K562 (cell line): Measurements from ENCODE around the gene MCM7. TPM values are rescaled to one million over a fixed set of nuclear protein-coding genes. Genes with fewer than 3 reads are reported as not detected.

Experiments used
- ATAC-seq: fragments of 200-7000 bp; cut with Tn5 transposase; 3 replicates; pipeline ENCODE4 v1.9.1; 2020; ENCODE audit warnings: moderate library complexity
- BruUV-seq: library from RNA; stranded (reverse); fragments of 400-500 nt; replicated peaks from 2 replicates; lab custom pipeline; 2021; lab: Mats Ljungman, UMichigan
- CTCF ChIA-PET: fragments of 300-600 bp; formaldehyde crosslinking; extraction: SDS; loops from one replicate; lab custom pipeline; 2021; ENCODE audit warnings: low intra/inter-chr PET ratio; lab: Yijun Ruan, JAX
- POLR2A ChIA-PET: fragments of 300-600, 350-650 bp; sonication (Branson Sonifier 250); formaldehyde crosslinking; extraction: SDS; loops from one replicate; lab custom pipeline; 2021; ENCODE audit warnings: antibody characterized with exemption, inconsistent platforms; lab: Yijun Ruan, JAX
- DNase-seq, 4 experiments: peaks; one replicate each; pipeline versions ENCODE4 v3.0.0 to v3.0.0-alpha.2; 2011 to 2018; ENCODE audit warnings: low spot score in 3 of 4, mixed read lengths in 3 of 4; ENCODE audit errors: extremely low read depth in 1 of 4
- FAIRE-seq: peaks from 2 replicates; lab custom pipeline; 2011; peaks lifted over from hg19 to GRCh38; lab: Jason Lieb, UNC
- H2AFZ ChIP-seq: 2 replicates; pipeline ENCODE4 v1.6.0; 2011; ENCODE audit warnings: low read depth, low read length, control low read depth, inconsistent platforms
- H3K27ac ChIP-seq: fragments of 200-600 bp; 3 replicates; pipeline ENCODE4 v1.8.0; 2011; ENCODE audit warnings: low read depth, mild to moderate bottlenecking, control low read depth, inconsistent platforms, low read length, moderate library complexity, mixed read lengths; ENCODE audit errors: extremely low read depth
- H3K27me3 ChIP-seq, 2 experiments: fragments of 300-600 bp in 1 of 2; 2 replicates in 1 of 2; 3 replicates in 1 of 2; pipeline versions ENCODE4 v1.6.0 to v1.8.0; 2011; ENCODE audit warnings: inconsistent platforms in 2 of 2, low read length in 2 of 2, mild to moderate bottlenecking in 1 of 2, mixed read lengths in 1 of 2, moderate library complexity in 1 of 2; ENCODE audit not compliant: control insufficient read depth in 2 of 2, insufficient read depth in 2 of 2
- H3K36me3 ChIP-seq: fragments of 300-600 bp; 3 replicates; pipeline ENCODE4 v1.8.0; 2011; ENCODE audit warnings: mild to moderate bottlenecking, low read length, inconsistent platforms; ENCODE audit not compliant: control insufficient read depth, insufficient read depth
- H3K4me1 ChIP-seq, 2 experiments: fragments of 200-600 bp in 1 of 2; replicated peaks in 1 of 2; 2 replicates in 1 of 2; 3 replicates in 1 of 2; pipeline versions ENCODE4 v1.5.1 to v1.8.0; 2011; ENCODE audit warnings: inconsistent platforms in 2 of 2, low read length in 2 of 2, mild to moderate bottlenecking in 1 of 2, mixed read lengths in 1 of 2, moderate library complexity in 1 of 2; ENCODE audit not compliant: control insufficient read depth in 2 of 2, insufficient read depth in 2 of 2
- H3K4me2 ChIP-seq: 2 replicates; pipeline ENCODE4 v1.6.1; 2011; ENCODE audit warnings: low read length, control low read depth, inconsistent platforms, mixed read lengths; ENCODE audit not compliant: insufficient read depth
- H3K4me3 ChIP-seq: fragments of 200-600 bp; sonication (generic), shearing (Covaris generic); 2 replicates; pipeline ENCODE4 v1.5.1; 2016; ENCODE audit warnings: control low read depth, inconsistent platforms
- H3K79me2 ChIP-seq: fragments of 200-600 bp; 3 replicates; pipeline ENCODE4 v1.8.0; 2011; ENCODE audit warnings: low read length, inconsistent platforms; ENCODE audit not compliant: control insufficient read depth, insufficient read depth
- H3K9ac ChIP-seq, 2 experiments: 2 replicates each; pipeline versions ENCODE4 v1.6.0 to v1.6.1; 2011; ENCODE audit warnings: low read depth in 2 of 2, low read length in 2 of 2, control low read depth in 1 of 2, inconsistent platforms in 1 of 2, mild to moderate bottlenecking in 1 of 2, mixed read lengths in 1 of 2; ENCODE audit not compliant: insufficient read depth in 1 of 2
- H3K9me1 ChIP-seq: one replicate; pipeline ENCODE4 v1.6.0; 2011; ENCODE audit warnings: inconsistent platforms, mild to moderate bottlenecking, low read length, moderate library complexity; ENCODE audit not compliant: control insufficient read depth, insufficient read depth
- H3K9me3 ChIP-seq: replicated peaks from 2 replicates; pipeline ENCODE4 v1.5.1; 2011; ENCODE audit warnings: low read depth, low read length, inconsistent platforms; ENCODE audit not compliant: control insufficient read depth, insufficient read depth
- H4K20me1 ChIP-seq: replicated peaks from 2 replicates; pipeline ENCODE4 v1.6.1; 2011; ENCODE audit warnings: low read length, inconsistent platforms, mixed read lengths; ENCODE audit not compliant: control insufficient read depth, insufficient read depth
- C11orf30 ChIP-seq: fragments of 450-650 bp; IDR thresholded peaks from 2 replicates; pipeline ENCODE4 v1.6.1; 2016; ENCODE audit warnings: low read depth, mild to moderate bottlenecking
- HNRNPK ChIP-seq: fragments of 200-400 bp; formaldehyde crosslinking; IDR thresholded peaks from one replicate; pipeline ENCODE4 v1.6.1; 2018; ENCODE audit warnings: mild to moderate bottlenecking, low read depth, low read length; ENCODE audit not compliant: poor library complexity, severe bottlenecking
- NFE2 ChIP-seq: IDR thresholded peaks from 2 replicates; pipeline ENCODE4 v1.6.1; 2014; ENCODE audit warnings: antibody characterized with exemption, low read depth
- WGBS: fragments of 100-300 bp; shearing (Covaris generic); methylation state at CpG from one replicate; pipeline ENCODE4 v1.1.6; 2016; ENCODE audit warnings: low coverage, mixed read lengths; ENCODE audit not compliant: insufficient coverage; ENCODE audit errors: missing lambda C conversion rate; 5-methylcytosine and 5-hydroxymethylcytosine counted together
- in situ Hi-C: fragments of 300-500 bp; cut with MboI; formaldehyde crosslinking; loops from 4 replicates; pipeline ENCODE4 v1.15.0; 2018; ENCODE audit warnings: inconsistent platforms, mixed read lengths
- intact Hi-C: fragments of 100-400 bp; cut with micrococcal nuclease; formaldehyde crosslinking; loops from 2 replicates; pipeline ENCODE4 v1.14.2; 2022
- polyA plus RNA-seq, 8 experiments: library from polyadenylated mRNA; depleted of rRNA in 4 of 8; stranded (reverse) in 5 of 8; unstranded in 3 of 8; fragments of >200 nt; fragmentation: Nextera tagmentation in 2 of 8; fragmentation: Illumina TruSeq in 1 of 8; extraction: Ambion mirVana in 2 of 8; extraction: Trizol in 1 of 8; gene quantifications; 2 replicates each; pipeline versions ENCODE4 v1.2.1 to v1.2.3, GENCODE V29; 2011 to 2014; ENCODE audit warnings: inconsistent platforms in 1 of 8, missing spikeins in 1 of 8
- total RNA-seq, 7 experiments: library from RNA; depleted of rRNA in 6 of 7; stranded (reverse); fragments of >200 nt in 6 of 7; fragmentation: Illumina TruSeq in 2 of 7; extraction: Trizol in 2 of 7; gene quantifications; 2 replicates each; pipeline versions ENCODE4 v1.2.1 to v1.2.3, GENCODE V29; 2011 to 2021; ENCODE audit warnings: low replicate concordance in 1 of 7

The MCM7 gene
- total and polyA plus RNA-seq, 9 of the 15 experiments (the other 6 are each of a cell fraction or from before 2014, with no cell fraction given): 329 to 856 (median 437) TPM

DNA sequence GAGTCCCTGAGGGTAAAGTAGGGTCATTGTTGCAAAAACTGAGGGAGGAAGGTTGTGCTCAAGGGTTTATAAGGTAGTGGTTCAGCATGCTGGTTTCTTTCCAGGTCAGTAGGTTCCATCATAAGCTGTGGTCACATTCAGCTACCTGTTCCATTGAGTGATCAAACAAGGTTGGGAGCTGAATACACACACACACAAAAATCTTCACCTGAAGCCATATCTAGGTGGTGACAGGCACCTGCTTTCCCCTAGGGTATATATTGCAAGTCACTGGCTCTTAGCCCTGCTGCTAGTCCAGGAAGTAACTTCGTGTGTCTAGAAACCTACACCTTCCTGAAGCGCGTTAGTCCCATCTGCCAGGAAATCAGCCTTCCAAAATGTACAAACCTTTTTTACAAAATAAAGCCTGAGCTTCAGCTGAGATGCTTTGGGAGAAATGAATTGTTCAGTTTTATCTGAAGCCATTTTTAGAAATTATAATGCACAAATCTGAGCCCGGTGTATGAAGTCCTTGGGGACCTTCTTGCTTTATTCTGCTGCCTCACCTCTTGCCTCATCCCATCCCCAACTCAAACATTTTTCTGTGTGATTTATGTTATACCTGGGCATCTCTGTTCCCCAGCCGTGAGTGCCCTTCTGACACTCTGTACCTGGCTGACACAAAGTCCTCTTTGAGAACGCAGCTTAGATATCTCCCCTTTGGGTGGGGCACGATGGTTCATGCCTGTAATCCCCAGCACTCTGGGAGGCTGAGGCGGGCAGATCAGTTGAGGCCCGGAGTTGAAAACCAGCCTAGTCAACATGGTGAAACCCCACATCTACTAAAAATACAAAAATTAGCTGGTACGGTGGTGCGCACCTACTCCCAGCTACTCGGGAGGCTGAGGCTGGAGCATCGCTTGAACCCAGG is 36.9 kb upstream of the MCM7 start:
- H3K4me2 ChIP-seq: no peak overlapping the region
- no peak for FAIRE-seq
- peak; percentile 57 for ATAC-seq

More for the DNA sequence above, 36.9 kb upstream of the MCM7 start:
- H2AFZ ChIP-seq: no peak overlapping the region
- no peak overlapping the region for H3K9ac ChIP-seq
- no peaks in the 10 kb centered on the region for H4K20me1 ChIP-seq
- peak in 1 of 4 experiments; percentile 8 for DNase-seq
- no peak overlapping the region for H3K4me3 ChIP-seq
- intact Hi-C loops: no loop called here
- in situ Hi-C loops: no loop called here
- peaks cover 11 to 18% of the 10 kb centered on the region in 2 experiments; a peak in 4 of 5 replicates for H3K27me3 ChIP-seq
- no peaks in the 10 kb centered on the region for H3K9me1 ChIP-seq
- H3K9me3 ChIP-seq: no peaks in the 10 kb centered on the region
- no TSS peak for BruUV-seq
- ChIA-PET CTCF (interaction anchor here (0.6 kb wide), 1 partner anchor 74 kb away, joined by 3 read pairs; no protein-coding TSS in a partner anchor), POLR2A (interaction anchor here (1.4 to 1.7 kb wide), 2 partner anchors 10 to 11 kb away, joined by 4 to 5 read pairs; partner anchors contain the start of gene MBLAC1)
- TF ChIP-seq HNRNPK: no peak
- TF ChIP-seq NFE2: 0 out of 2 replicates have a peak, but pooled peaks have one; percentile 35
- 0 out of 2 replicates have a peak, but pooled peaks have one; percentile 6 for TF ChIP-seq C11orf30
- WGBS: 37% methylated on average over 13 of the region's 13 CpGs
- H3K4me1 ChIP-seq: no peaks in the 10 kb centered on the region
- H3K27ac ChIP-seq: no peak overlapping the region
- H3K79me2 ChIP-seq: no peaks in the 10 kb centered on the region
- H3K36me3 ChIP-seq: no peaks in the 10 kb centered on the region
